GM13977 (cell line): ENCODE measurements around the gene GNAQ.

ENCODE experiments used
- DNase-seq: peaks from one replicate; pipeline ENCODE4 v3.0.0; 2012; ENCODE audit warnings: low spot score
- CTCF ChIP-seq: IDR thresholded peaks from 2 replicates; pipeline ENCODE4 v1.5.1; 2012; ENCODE audit warnings: mild to moderate bottlenecking, control low read depth; ENCODE audit not compliant: insufficient read depth; ENCODE audit errors: extremely low read depth, missing control alignments
- in situ Hi-C: fragments of 300-500 bp; cut with MboI; formaldehyde crosslinking; loops from one replicate; pipeline ENCODE4 v1.12.0; 2022; ENCODE audit warnings: low sequenced_read_pairs, low pct_unique_long_range_greater_than_20kb, mixed read lengths, inconsistent platforms; ENCODE audit not compliant: unreplicated experiment

GNAQ gene

DNA sequence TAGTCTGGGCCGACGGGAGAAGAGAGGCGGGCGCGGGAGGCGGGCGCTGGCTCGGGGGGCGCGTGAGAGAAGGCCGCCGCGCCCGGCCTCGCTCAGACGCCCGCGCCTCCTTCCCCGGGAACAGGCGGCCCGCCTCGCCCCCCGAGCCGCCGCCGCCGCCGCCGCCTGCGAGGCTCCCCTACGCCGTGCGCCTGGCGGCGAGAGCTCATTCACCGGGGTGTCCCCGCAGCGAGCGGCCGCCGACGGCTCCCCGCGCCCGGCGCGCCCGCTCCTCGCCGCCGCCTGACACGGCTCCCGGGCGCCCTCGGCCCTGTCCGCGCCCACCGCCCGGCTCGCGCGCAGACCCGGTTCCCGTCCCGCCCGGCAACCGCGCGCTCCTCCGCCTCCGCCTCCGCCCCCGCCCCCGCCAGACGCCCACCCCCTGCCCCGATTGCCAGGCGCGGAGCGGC lies at the start of gene GNAQ:
GNAQ (minus strand) TSS at position 368 of the 449 bp plus-strand sequence. CDS start 576 bp downstream, outside the sequence.
- TF ChIP-seq CTCF = no peak
- DNase-seq = peak; percentile 51
- in situ Hi-C loops = no loop called here

- in situ Hi-C loops = no loop called here
- DNase-seq = no peak
- no peak for TF ChIP-seq CTCF
These were observed 43.0 kb upstream of the GNAQ start for GRCh38 chr9:78074385-78075291.

- no peak for TF ChIP-seq CTCF
- no peak for DNase-seq
- in situ Hi-C loops = no loop called here
These were observed 42.1 kb upstream of the GNAQ start for GRCh38 chr9:78073722-78074121.

- in situ Hi-C loops = no loop called here
- DNase-seq = no peak
- no peak for TF ChIP-seq CTCF
These were observed 41.1 kb upstream of the GNAQ start for GRCh38 chr9:78072586-78073199.

- in situ Hi-C loops = no loop called here
- no peak for TF ChIP-seq CTCF
- DNase-seq = no peak
These were observed 38.9 kb upstream of the GNAQ start for GRCh38 chr9:78070521-78070920.

DNA sequence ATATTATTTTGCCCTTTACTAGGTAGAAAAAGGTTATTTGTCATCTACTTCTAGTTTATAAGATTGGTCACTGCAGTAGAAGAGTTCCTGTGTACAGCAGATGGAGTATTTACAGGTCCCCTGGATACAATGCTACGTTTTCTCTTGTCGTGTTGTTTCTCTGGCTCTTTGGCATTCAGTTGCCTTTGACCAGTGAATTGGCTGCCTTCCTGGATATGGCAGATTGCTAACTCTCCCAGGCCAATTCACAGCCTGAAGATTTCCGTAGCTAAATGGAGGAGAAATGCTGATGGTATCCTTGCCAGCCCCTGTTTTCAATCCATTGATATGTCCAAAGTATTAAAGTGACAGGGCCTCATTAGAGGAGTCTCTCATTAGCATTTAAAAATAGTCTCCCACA lies 32.5 kb upstream of the GNAQ start:
- TF ChIP-seq CTCF = no peak
- in situ Hi-C loops = no loop called here
- no peak for DNase-seq
